Naive B cell (primary cell): ENCODE results near the gene ARHGAP42. TPM values are rescaled to one million over a fixed set of nuclear protein-coding genes. Genes with fewer than 3 reads are reported as not detected.

Experiments
- ATAC-seq, 2 donors: fragments of 150-1000 bp; cut with Tn5 transposase; 2 replicates each; pipeline ENCODE4 v1.10.0; 2021; ENCODE audit warnings: low read depth in 2 of 2, mild to moderate bottlenecking in 2 of 2, moderate library complexity in 2 of 2
- DNase-seq: peaks from one replicate; pipeline ENCODE4 v3.0.0; 2022
- H3K27ac Mint-ChIP-seq, 6 donors: one replicate each; pipeline ENCODE4 v1.8.0; 2020 to 2022; ENCODE audit warnings: mild to moderate bottlenecking in 6 of 6, mixed read lengths in 6 of 6, moderate library complexity in 5 of 6, inconsistent platforms in 2 of 6
- H3K27me3 Mint-ChIP-seq, 3 donors: one replicate each; pipeline ENCODE4 v1.8.0; 2021 to 2022; ENCODE audit warnings: mixed read lengths in 3 of 3, mild to moderate bottlenecking in 1 of 3
- H3K36me3 Mint-ChIP-seq, 2 donors: one replicate each; pipeline ENCODE4 v1.8.0; 2020 to 2022; ENCODE audit warnings: mixed read lengths in 2 of 2, inconsistent platforms in 1 of 2, mild to moderate bottlenecking in 1 of 2
- H3K4me1 Mint-ChIP-seq, 3 donors: one replicate each; pipeline ENCODE4 v1.8.0; 2020 to 2022; ENCODE audit warnings: mixed read lengths in 3 of 3, inconsistent platforms in 1 of 3, mild to moderate bottlenecking in 1 of 3, moderate library complexity in 1 of 3
- H3K4me3 Mint-ChIP-seq, 8 donors: one replicate each; pipeline ENCODE4 v1.8.0; 2020 to 2022; ENCODE audit warnings: mild to moderate bottlenecking in 8 of 8, mixed read lengths in 8 of 8, moderate library complexity in 8 of 8, inconsistent platforms in 2 of 8
- H3K9me3 Mint-ChIP-seq, 7 donors: one replicate each; pipeline ENCODE4 v1.8.0; 2020 to 2022; ENCODE audit warnings: mixed read lengths in 7 of 7, mild to moderate bottlenecking in 5 of 7, inconsistent platforms in 2 of 7, moderate library complexity in 1 of 7
- polyA plus RNA-seq, 6 donors: library from polyadenylated mRNA; unstranded; fragments of 300-500 nt; fragmentation: Illumina TruSeq; gene quantifications; one replicate each; pipeline ENCODE4 v1.2.3, GENCODE V29; 2021; ENCODE audit warnings: low read depth in 6 of 6

The ARHGAP42 gene
- polyA plus RNA-seq, 6 donors from 2014 or later = 1.4 to 3.0 (median 1.9) TPM

DNA sequence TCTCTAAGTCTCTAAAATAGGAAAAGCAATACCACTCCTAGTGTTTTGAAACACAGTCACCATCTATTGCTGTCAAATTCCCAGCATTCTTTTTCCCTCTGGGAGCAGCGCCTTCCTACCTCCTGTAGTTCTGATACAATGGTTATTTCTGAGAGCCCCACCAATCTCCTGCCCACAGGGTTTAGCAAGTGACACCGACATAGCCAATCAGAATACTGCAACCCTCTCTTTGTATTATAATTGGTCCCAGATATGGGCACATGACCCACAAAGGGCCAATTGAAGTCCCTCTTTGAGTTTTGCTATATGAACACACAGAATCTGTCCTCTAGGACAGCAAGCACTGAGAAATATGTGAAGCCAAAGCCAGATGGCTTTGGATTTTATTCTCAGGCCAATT is 16.9 kb upstream of the ARHGAP42 start:
- peaks cover 0 to 5% (median 3%) of the 10 kb centered on the region in 3 donors for H3K4me1 Mint-ChIP-seq
- peak overlapping the region in 1 of 6 donors; percentile 63 for H3K27ac Mint-ChIP-seq
- H3K36me3 Mint-ChIP-seq = no peaks in the 10 kb centered on the region
- no peak overlapping the region for H3K4me3 Mint-ChIP-seq
- H3K27me3 Mint-ChIP-seq = peaks cover 0 to 20% (median 5%) of the 10 kb centered on the region in 3 donors
- DNase-seq = no peak
- no peaks in the 10 kb centered on the region for H3K9me3 Mint-ChIP-seq
- no peak for ATAC-seq

DNA sequence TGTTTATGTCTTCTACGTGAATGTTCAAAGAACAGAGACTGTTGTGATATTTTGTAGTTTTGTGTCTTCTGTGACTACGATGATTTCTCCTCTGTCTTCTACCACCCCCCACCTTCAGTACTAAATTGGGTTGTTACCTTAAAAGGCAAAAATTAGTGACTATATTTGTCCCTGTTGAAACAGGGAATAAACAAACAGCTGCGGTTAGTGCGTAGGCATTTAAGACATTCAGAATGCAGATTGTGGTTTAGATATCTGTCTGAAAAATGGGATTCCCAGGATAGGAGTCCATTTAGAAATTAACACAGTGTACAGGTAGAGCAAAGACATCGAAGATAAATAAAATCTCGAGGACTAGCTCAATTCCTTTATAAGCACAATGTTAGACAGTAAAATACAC is 15.6 kb upstream of the ARHGAP42 start:
- Mint-ChIP-seq H3K36me3 (no peaks in the 10 kb centered on the region), H3K27me3 (peaks cover 0 to 14% (median 5%) of the 10 kb centered on the region in 3 donors), H3K27ac (peak overlapping the region in 2 of 6 donors; percentile 3 to 29), H3K9me3 (no peaks in the 10 kb centered on the region), H3K4me3 (no peak overlapping the region), H3K4me1 (peaks cover 0 to 5% (median 3%) of the 10 kb centered on the region in 3 donors)
- ATAC-seq (no peak), DNase-seq (no peak)

DNA sequence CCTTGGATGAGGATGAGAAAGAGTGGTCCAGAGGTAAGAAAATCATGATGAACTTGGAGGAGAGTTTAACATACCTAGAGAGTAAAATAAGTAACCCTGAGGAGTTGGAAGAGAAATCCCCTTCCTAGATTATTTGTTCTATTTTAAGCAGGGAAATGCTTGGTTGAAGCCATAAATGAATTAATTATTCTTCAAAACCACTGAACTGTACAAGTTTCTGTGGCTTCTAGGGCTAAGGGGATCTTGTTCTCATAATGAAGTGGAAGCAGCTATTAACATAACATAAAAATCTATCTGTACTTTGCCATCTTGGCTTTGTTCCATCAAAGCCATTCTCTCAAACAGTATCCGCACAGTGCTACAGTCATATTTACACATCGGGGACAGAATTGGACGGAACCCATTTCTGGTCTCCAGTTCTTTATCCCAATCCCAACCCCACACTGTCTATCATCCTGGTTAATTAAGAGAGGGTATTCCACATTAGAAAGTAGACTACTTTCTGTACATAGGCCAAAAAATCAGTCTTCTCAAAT is 14.5 kb upstream of the ARHGAP42 start:
- Mint-ChIP-seq H3K4me3 (no peak overlapping the region), H3K27ac (no peak overlapping the region), H3K4me1 (peaks cover 0 to 2% (median 0%) of the 10 kb centered on the region in 3 donors), H3K36me3 (no peaks in the 10 kb centered on the region), H3K9me3 (no peaks in the 10 kb centered on the region), H3K27me3 (peaks cover 0 to 14% (median 5%) of the 10 kb centered on the region in 3 donors)
- DNase-seq (no peak), ATAC-seq (no peak)

DNA sequence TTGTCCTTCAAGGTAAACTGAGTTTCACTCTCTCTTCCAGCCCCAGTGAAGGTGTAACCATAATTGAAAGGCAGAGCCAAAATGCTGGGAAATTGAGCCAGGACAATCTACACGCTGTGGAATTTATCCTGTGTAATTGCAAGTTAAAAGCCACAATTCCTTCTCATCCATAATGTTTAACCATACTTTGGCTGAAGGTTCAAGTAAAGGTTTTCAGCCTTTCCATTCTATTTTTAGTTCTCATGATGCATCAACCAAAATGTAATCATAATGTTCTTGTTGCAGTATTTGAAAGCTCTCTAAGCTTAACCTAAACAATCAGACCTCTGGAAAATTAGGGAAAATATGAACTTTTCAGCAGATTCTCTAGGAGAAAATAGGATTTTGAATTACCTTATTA is 14.0 kb upstream of the ARHGAP42 start:
- DNase-seq = no peak
- H3K36me3 Mint-ChIP-seq = no peaks in the 10 kb centered on the region
- no peak for ATAC-seq
- no peak overlapping the region for H3K27ac Mint-ChIP-seq
- no peaks in the 10 kb centered on the region for H3K9me3 Mint-ChIP-seq
- no peak overlapping the region for H3K4me3 Mint-ChIP-seq
- H3K27me3 Mint-ChIP-seq = peaks cover 0 to 14% (median 5%) of the 10 kb centered on the region in 3 donors
- peaks cover 0 to 6% (median under 1%) of the 10 kb centered on the region in 3 donors for H3K4me1 Mint-ChIP-seq

DNA sequence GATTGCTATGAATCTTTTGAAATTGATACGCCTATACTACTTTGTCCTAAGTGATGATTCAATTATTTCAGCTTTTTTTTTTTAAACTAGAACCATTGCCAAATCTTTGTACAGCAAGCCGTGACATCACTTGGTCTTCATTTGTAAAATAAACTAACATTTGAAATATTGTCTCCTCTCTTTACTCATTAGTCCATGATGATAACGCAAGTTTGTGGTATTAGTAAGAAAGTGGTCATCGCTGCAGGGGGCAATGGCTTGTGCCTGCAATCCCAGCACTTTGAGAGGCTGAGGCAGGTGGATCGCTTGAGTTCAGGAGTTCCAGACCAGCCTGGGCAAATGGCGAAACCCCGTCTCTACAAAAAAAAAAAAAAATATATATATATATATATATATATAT is 12.9 kb upstream of the ARHGAP42 start:
- Mint-ChIP-seq H3K4me3 (no peak overlapping the region), H3K36me3 (no peaks in the 10 kb centered on the region), H3K9me3 (no peaks in the 10 kb centered on the region), H3K27me3 (peaks cover 0 to 14% (median 5%) of the 10 kb centered on the region in 3 donors), H3K4me1 (peaks cover 0 to 6% (median 1%) of the 10 kb centered on the region in 3 donors), H3K27ac (peak overlapping the region in 1 of 6 donors; percentile 60)
- ATAC-seq (no peak), DNase-seq (no peak)

DNA sequence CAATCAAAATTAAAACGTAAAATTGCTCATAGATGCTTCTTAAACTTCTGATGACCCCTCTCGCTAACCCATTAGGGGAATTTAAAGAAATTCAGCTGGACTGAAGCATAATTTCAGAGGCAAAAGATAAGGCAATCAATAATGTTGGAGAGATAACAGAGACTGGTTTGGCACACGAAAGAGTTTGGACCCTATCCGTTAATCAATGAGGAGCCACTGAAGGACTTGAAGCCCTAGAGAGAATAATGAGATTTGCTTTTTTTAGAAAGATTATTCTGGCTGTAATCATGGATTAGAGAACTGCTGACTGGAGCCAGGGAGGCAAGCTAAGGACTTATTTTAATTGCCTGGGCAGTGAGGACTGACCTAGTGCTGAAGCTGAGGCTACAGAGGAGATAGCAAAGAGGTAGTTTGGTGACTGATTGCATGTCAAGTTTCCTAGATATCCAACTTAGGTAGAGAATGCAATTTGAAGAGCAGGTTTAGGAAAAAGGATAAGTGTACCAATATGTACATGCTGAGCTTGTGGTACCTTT is 11.9 kb upstream of the ARHGAP42 start:
- peaks cover 0 to 9% (median 5%) of the 10 kb centered on the region in 3 donors for H3K4me1 Mint-ChIP-seq
- no peaks in the 10 kb centered on the region for H3K36me3 Mint-ChIP-seq
- DNase-seq (no peak), ATAC-seq (no peak)
- no peaks in the 10 kb centered on the region for H3K9me3 Mint-ChIP-seq
- peak overlapping the region in 2 of 6 donors; percentile 12 to 18 for H3K27ac Mint-ChIP-seq
- H3K27me3 Mint-ChIP-seq = peaks cover 0 to 10% (median 2%) of the 10 kb centered on the region in 3 donors
- H3K4me3 Mint-ChIP-seq = no peak overlapping the region

DNA sequence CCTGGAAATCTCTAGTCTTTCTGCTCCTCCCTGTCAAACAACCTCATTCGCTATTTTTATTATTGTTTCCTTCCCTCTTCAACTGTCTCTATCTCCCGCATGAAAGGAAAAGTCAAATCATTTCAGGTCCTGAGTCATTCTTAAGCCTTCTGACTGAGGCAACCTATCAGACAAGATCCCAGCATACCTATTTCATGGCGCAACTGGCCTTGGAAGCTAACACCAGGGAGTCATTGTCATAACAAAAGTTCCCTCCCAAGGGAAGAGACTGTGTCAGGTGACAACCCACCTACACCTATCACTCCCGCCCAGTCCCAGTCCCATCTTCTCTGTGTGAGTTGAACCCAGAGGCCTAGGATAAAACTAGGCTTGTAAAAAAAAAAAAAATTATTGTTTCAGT is 10.2 kb upstream of the ARHGAP42 start:
- Mint-ChIP-seq H3K9me3 (no peaks in the 10 kb centered on the region), H3K27me3 (no peaks in the 10 kb centered on the region), H3K4me3 (no peak overlapping the region), H3K4me1 (peaks cover 9 to 25% (median 21%) of the 10 kb centered on the region in 3 donors), H3K36me3 (no peaks in the 10 kb centered on the region), H3K27ac (no peak overlapping the region)
- DNase-seq = no peak
- no peak for ATAC-seq

DNA sequence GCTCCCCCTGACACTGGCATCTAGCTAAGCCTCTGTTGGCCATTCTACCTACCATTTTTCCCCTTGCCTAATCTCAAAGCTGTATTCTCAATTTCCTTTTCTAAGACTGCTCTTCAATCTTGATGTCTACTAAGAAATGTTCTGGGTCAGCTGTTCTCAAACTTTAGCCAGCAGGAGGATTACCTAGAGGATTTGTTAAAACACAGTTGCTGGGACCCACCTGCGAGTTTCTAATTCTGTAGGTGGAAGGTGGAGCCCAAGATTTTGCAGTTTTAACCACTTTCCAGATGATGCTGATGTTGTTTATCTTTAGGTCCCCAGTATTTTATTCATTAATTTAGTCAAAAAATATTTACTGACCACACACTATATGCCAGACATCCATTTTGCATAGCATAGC is 9.3 kb upstream of the ARHGAP42 start:
- H3K36me3 Mint-ChIP-seq = no peaks in the 10 kb centered on the region
- H3K27me3 Mint-ChIP-seq = no peaks in the 10 kb centered on the region
- DNase-seq (no peak), ATAC-seq (no peak)
- no peak overlapping the region for H3K4me3 Mint-ChIP-seq
- H3K9me3 Mint-ChIP-seq = no peaks in the 10 kb centered on the region
- peaks cover 14 to 34% (median 30%) of the 10 kb centered on the region in 3 donors for H3K4me1 Mint-ChIP-seq
- peak overlapping the region in 1 of 6 donors; percentile 48 for H3K27ac Mint-ChIP-seq

DNA sequence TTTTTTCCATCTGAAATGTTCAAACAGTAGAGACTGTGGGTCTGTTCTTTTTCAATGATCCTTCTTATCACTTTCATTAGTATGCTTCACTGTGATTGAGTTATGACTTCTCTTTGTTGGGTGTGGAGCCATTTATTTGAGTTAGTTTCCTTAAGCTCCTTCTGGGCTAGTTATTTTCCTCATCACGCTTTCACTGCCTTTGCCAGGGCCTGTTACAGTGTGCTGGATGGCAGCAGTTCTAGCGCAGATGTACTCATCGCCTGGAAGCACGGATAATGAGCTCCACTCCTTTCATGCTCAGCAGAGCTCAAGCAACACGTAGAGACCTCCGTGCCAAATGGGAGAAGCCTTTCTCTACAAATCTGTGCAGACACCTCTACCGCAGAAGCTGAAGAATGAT is 7.0 kb upstream of the ARHGAP42 start:
- Mint-ChIP-seq H3K27ac (peak overlapping the region in 4 of 6 donors; percentile 17 to 82 (median 63)), H3K36me3 (no peaks in the 10 kb centered on the region), H3K27me3 (no peaks in the 10 kb centered on the region), H3K4me3 (peak overlapping the region in 3 of 8 donors; percentile 14 to 40 (median 31)), H3K4me1 (peaks cover 22 to 52% (median 44%) of the 10 kb centered on the region in 3 donors), H3K9me3 (no peaks in the 10 kb centered on the region)
- no peak for ATAC-seq
- DNase-seq = no peak

DNA sequence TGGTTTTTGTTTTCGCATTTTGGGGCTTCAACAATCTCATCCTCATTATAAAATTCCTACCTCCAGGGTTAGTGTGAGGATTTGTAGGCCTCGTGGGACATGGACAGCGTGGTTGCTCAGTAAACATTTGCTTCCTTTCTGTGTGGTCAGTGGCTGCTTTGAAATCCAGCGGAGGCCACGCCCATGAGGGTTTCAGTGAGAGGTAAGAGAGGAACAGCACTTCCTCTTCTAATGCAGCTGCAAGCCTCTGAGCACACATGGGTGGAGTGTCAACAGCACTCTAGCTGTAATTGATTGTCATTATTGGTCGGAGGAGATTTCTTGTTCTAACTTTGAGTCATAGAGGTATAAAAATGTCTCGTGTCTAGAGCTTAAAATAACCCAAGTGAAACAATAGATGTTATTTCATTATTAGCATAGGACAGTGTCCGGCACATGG is 6.0 kb upstream of the ARHGAP42 start:
- peak; percentile 96 to 97 for ATAC-seq
- Mint-ChIP-seq H3K27me3 (no peaks in the 10 kb centered on the region), H3K27ac (peak overlapping the region; percentile 44 to 96 (median 84)), H3K4me3 (peak overlapping the region; percentile 4 to 84 (median 58)), H3K9me3 (no peaks in the 10 kb centered on the region), H3K4me1 (peaks cover 28 to 62% (median 51%) of the 10 kb centered on the region in 3 donors), H3K36me3 (no peaks in the 10 kb centered on the region)
- peak; percentile 74 for DNase-seq

DNA sequence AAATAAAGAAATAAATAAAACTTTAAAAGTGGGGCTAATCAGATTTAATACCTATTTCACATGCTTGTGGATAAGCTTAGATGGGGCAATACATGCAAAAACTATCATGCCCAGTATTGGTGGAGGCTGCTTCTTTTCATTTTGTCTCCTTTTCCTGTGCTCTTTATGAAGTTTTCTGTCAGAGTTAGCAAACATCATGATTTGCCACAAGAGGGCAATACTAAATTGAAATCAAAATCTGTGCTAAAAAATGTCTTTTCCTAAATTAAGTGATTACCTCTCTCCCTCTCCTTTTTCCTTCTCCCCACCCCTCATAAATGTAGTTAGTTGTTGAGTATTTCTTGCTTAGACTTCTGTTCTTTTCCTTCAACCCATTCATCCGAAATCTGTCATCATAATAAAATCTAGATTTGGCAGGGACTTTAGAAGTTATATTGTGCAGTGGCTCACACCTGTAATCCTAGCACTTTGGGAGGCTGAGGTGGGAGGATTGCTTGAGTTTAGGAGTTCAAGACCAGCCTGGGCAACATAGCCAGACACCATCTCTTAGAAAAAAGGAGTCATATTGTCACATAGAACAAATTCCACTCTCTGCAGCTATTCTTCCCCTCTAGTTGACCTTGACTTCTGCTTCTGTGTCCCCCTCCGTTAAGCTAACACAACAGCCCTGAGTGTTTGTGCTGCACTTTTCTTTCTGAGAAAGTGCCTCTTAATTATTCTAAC is 4.7 kb upstream of the ARHGAP42 start:
- DNase-seq (no peak), ATAC-seq (no peak)
- H3K27ac Mint-ChIP-seq = peak overlapping the region in 5 of 6 donors; percentile 38 to 78 (median 60)
- H3K4me3 Mint-ChIP-seq = peak overlapping the region in 5 of 8 donors; percentile 2 to 47 (median 30)
- H3K36me3 Mint-ChIP-seq = no peaks in the 10 kb centered on the region
- H3K9me3 Mint-ChIP-seq = no peaks in the 10 kb centered on the region
- H3K27me3 Mint-ChIP-seq = no peaks in the 10 kb centered on the region
- peaks cover 35 to 70% (median 59%) of the 10 kb centered on the region in 3 donors for H3K4me1 Mint-ChIP-seq

DNA sequence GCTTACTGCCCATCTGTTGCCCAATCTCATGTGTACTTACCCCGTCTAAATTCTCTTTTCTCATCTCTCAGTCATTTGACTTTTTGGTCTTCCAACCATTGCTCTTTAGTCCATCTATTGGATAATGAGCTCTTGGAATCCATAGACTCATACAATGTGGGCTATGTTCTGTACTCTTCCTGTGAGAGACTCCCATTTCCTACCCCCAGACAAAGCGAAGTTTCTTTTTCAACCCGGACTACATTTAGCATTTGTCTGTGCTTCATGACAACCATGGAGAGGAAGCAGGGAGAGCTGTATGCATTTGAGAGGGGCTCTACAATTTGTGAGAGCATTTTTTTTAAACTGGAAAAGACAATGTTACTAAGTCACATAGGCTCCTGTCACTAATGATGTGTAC is 4.0 kb upstream of the ARHGAP42 start:
- Mint-ChIP-seq H3K27ac (peak overlapping the region in 2 of 6 donors; percentile 29 to 53), H3K27me3 (no peaks in the 10 kb centered on the region), H3K4me3 (no peak overlapping the region), H3K4me1 (peaks cover 41 to 74% (median 55%) of the 10 kb centered on the region in 3 donors), H3K9me3 (no peaks in the 10 kb centered on the region), H3K36me3 (no peaks in the 10 kb centered on the region)
- ATAC-seq = no peak
- DNase-seq = no peak

DNA sequence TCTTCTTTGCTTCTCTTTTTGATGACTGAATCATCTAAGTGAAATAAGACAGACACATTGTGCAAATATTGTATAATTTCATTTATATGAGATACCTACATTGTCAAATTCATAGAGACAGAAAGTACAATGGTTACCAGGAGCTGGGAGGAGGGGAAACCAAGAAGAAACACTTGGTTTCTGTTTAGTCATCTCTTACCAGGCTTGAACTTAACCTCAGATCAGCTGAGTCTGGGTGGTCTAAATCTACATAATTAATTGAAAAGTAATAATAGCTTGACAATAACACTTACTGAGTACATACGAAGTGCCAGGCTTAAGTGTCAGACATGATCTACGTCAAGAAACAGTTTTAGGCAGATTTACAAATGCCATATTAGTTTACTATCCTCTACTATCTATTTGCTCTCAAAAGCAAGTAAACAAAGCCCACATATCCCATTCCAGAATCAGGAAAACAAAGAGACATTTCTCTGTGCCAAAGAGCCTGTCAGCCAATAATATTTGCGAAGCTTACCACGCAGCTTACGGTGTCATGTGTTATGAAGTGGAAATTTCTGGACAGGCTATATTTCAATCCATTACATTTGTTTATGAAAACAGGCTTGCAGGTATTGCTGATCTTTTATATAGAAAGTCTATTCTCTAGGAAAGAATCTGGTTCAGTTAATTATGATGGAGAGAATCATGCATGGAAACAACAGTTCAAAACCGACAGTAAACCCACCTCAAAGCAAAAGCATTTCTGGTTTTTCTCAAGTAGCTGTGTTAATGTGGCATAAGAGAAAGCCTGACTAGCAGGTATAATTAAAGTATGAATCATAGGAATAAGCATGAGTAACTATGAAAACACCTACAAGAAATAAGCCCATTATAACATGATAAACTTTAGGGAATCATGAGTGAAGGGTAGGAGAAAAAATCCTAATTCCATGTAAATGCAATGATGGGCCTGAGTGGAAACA is 2.7 kb upstream of the ARHGAP42 start:
- H3K4me1 Mint-ChIP-seq = peaks cover 51 to 78% (median 61%) of the 10 kb centered on the region in 3 donors
- no peak for DNase-seq
- peak overlapping the region in 3 of 6 donors; percentile 13 to 44 (median 31) for H3K27ac Mint-ChIP-seq
- no peaks in the 10 kb centered on the region for H3K27me3 Mint-ChIP-seq
- peak overlapping the region in 2 of 8 donors; percentile 62 to 100 for H3K4me3 Mint-ChIP-seq
- H3K9me3 Mint-ChIP-seq = no peaks in the 10 kb centered on the region
- H3K36me3 Mint-ChIP-seq = no peaks in the 10 kb centered on the region
- no peak for ATAC-seq
